Neural crest cell (in vitro differentiated cells): ENCODE measurements around the gene JPH3. TPM values are rescaled to one million over a fixed set of nuclear protein-coding genes. Genes with fewer than 3 reads are reported as not detected.

Experiments
- DNase-seq: peaks from one replicate; pipeline ENCODE4 v3.0.0; 2021; ENCODE audit warnings: low read depth, mixed read lengths, low spot score
- H3K27ac Mint-ChIP-seq: one replicate; pipeline ENCODE4 v1.8.0; 2021; ENCODE audit warnings: mild to moderate bottlenecking, mixed read lengths; ENCODE audit not compliant: unreplicated experiment
- H3K27me3 Mint-ChIP-seq: 2 replicates; pipeline ENCODE4 v1.8.0; 2021; ENCODE audit warnings: low read depth, mild to moderate bottlenecking, mixed read lengths
- H3K36me3 Mint-ChIP-seq: 2 replicates; pipeline ENCODE4 v1.8.0; 2021; ENCODE audit warnings: low read depth, mild to moderate bottlenecking, mixed read lengths
- H3K4me1 Mint-ChIP-seq: 2 replicates; pipeline ENCODE4 v1.8.0; 2021; ENCODE audit warnings: mixed read lengths
- H3K4me3 Mint-ChIP-seq: one replicate; pipeline ENCODE4 v1.8.0; 2021; ENCODE audit warnings: mild to moderate bottlenecking, mixed read lengths
- H3K9me3 Mint-ChIP-seq: 2 replicates; pipeline ENCODE4 v1.8.0; 2021; ENCODE audit warnings: mixed read lengths
- total RNA-seq: library from RNA; stranded (reverse); gene quantifications from 2 replicates; pipeline ENCODE4 v1.2.1, GENCODE V29; 2021
- TF ChIP-seq, protein P1 (sequence below): fragments of 200-600 bp; sonication (generic); conservative IDR thresholded peaks from 2 replicates; pipeline ENCODE4 v1.5.0; 2021; ENCODE audit warnings: antibody characterized with exemption, mild to moderate bottlenecking

Gene JPH3
- total RNA-seq, 1 donor from 2014 or later = 9.1 TPM

DNA sequence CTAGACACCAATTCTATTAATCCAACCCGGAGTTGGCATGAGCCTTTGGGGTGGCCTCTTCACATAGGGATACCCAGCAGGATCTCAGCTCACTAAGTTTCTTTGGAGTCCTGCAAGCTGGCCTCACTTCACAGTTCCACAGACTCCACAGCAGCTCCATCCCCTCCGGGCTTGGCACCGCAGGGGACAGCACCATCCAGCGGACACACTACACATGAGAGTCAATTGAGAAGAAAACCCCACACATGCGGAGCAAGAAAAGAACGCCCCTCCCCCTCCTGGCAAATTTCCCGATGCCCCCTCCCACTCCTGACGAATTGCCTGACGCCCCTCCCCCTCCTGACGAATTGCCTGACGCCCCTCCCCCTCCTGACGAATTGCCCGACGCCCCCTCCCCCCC, 132.3 kb downstream of the JPH3 start:
- H3K27ac Mint-ChIP-seq = peak overlapping the region; percentile 75

DNA sequence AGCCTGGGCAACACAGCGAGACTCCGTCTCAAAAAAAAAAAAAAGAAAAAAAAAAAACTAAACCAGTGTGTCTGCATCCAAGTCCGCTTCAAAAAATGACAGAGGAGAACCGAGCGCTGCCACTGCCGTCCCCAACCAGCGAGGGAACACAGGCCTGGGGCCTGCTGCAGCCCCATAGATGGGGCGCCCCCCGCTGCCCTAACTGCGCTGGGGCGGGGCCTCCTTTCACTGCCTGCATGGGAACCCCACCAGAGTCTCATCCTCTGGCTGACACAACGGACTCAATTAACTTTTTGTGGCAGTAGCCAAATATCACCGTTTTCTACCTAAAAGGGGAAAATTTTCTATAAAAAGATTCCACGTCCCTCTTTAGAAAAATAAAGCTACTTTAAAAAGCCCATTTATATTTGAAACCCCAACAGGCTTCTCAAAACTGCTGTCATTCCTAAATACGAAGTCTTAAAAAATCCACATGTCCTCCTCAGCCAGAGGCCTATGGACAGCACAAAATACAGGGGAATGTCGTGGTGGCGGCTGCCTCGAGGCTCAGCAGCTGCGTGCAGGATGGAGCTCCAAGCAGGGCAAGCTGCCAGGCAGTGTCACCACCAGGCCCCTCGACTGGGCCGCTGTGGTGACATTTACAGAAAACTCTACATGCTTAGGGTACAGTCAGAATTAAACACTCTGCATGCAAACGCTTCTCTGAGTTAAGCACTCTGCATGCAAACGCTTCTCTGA, 133.1 kb downstream of the JPH3 start:
- H3K9me3 Mint-ChIP-seq = no peaks in the 10 kb centered on the region
- H3K27me3 Mint-ChIP-seq = no peaks in the 10 kb centered on the region
- H3K4me1 Mint-ChIP-seq = no peaks in the 10 kb centered on the region
- TF ChIP-seq, protein P1, sequence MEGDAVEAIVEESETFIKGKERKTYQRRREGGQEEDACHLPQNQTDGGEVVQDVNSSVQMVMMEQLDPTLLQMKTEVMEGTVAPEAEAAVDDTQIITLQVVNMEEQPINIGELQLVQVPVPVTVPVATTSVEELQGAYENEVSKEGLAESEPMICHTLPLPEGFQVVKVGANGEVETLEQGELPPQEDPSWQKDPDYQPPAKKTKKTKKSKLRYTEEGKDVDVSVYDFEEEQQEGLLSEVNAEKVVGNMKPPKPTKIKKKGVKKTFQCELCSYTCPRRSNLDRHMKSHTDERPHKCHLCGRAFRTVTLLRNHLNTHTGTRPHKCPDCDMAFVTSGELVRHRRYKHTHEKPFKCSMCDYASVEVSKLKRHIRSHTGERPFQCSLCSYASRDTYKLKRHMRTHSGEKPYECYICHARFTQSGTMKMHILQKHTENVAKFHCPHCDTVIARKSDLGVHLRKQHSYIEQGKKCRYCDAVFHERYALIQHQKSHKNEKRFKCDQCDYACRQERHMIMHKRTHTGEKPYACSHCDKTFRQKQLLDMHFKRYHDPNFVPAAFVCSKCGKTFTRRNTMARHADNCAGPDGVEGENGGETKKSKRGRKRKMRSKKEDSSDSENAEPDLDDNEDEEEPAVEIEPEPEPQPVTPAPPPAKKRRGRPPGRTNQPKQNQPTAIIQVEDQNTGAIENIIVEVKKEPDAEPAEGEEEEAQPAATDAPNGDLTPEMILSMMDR = no peak
- peaks cover 9% of the 10 kb centered on the region for H3K36me3 Mint-ChIP-seq
- H3K4me3 Mint-ChIP-seq = no peak overlapping the region
- no peak overlapping the region for H3K27ac Mint-ChIP-seq
- no peak for DNase-seq

More for the DNA sequence above, 132.3 kb downstream of the JPH3 start:
- TF ChIP-seq, protein P1 = no peak
- Mint-ChIP-seq H3K36me3 (peaks cover 9% of the 10 kb centered on the region), H3K9me3 (no peaks in the 10 kb centered on the region), H3K4me1 (no peaks in the 10 kb centered on the region), H3K4me3 (no peak overlapping the region), H3K27me3 (no peaks in the 10 kb centered on the region)
- no peak for DNase-seq

DNA sequence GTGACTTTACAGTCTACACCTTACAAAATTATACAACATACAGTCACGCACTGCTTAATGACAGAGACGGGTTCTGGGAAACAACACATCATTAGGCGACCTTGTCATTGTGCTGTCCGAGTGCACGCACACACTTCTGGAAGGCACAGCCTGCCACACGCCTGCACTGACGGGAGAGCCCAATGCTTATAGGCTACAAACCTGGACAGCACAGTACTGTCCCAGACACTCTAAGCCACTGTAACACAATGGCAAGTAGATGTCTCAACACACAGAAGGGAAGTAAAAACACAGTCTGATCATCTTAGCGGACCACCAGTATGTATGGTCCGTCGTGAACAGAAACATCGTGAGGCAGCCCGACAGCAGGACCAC, 133.7 kb downstream of the JPH3 start:
- no peaks in the 10 kb centered on the region for H3K27me3 Mint-ChIP-seq
- DNase-seq = no peak
- H3K36me3 Mint-ChIP-seq = peaks cover 11% of the 10 kb centered on the region
- H3K9me3 Mint-ChIP-seq = no peaks in the 10 kb centered on the region
- H3K4me1 Mint-ChIP-seq = no peaks in the 10 kb centered on the region
- TF ChIP-seq, protein P1 = no peak
- H3K4me3 Mint-ChIP-seq = no peak overlapping the region
- no peak overlapping the region for H3K27ac Mint-ChIP-seq

DNA sequence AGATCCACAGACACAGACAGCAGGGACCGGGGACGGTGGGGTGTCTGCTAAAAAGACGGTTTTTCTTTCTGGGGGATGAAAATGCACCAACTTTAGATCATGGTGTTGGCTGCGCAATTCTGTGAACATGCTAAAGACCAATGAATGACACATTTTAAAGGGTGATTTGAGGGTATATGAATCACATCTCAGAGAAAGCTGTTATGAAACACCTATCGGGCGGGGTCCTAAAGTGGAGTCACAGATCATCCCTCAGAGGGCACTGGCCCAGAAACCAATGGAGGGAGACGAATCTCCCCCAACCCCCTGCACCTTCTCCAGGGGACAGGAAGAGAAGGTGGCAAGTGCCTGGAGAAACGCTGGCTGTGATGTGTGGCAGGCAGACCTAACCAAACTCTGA, 137.5 kb downstream of the JPH3 start:
- DNase-seq = no peak
- Mint-ChIP-seq H3K4me3 (no peak overlapping the region), H3K9me3 (no peaks in the 10 kb centered on the region), H3K36me3 (peaks cover 16% of the 10 kb centered on the region), H3K27ac (no peak overlapping the region), H3K27me3 (no peaks in the 10 kb centered on the region), H3K4me1 (no peaks in the 10 kb centered on the region)
- TF ChIP-seq, protein P1 = no peak

DNA sequence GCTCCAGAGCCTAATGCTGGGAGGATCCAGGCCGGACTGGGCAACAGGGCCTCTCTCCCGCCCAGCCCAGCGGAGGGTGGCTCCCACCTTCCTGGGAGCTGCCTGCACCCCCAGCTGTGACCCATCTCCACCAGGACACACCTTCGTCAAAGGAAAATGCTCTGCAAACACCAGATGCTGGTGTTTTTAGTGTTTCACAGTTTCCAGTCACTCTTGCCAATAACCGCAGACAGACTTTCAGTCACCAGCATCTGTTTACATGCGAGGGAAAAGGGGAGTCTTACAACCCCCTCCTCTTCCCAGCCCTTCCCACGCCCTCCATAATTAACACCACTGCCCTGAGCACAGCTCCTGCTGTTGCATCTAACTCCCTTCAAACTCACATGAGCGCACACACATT, 138.1 kb downstream of the JPH3 start:
- Mint-ChIP-seq H3K4me3 (no peak overlapping the region), H3K9me3 (no peaks in the 10 kb centered on the region), H3K36me3 (peaks cover 19% of the 10 kb centered on the region), H3K27me3 (no peaks in the 10 kb centered on the region), H3K27ac (no peak overlapping the region), H3K4me1 (no peaks in the 10 kb centered on the region)
- TF ChIP-seq, protein P1 = no peak
- DNase-seq = no peak
